Measurements from ENCODE around the gene HEG1. TPM values are rescaled to one million over a fixed set of nuclear protein-coding genes. Genes with fewer than 3 reads are reported as not detected.

The HEG1 gene
- total and polyA plus RNA-seq, 2 experiments from 2014 or later, result 1.8 to 8.8 TPM

GRCh38 chr3:124918524-124918923 lies 137.3 kb downstream of the HEG1 start (continued):
- TF ChIP-seq, protein P1, sequence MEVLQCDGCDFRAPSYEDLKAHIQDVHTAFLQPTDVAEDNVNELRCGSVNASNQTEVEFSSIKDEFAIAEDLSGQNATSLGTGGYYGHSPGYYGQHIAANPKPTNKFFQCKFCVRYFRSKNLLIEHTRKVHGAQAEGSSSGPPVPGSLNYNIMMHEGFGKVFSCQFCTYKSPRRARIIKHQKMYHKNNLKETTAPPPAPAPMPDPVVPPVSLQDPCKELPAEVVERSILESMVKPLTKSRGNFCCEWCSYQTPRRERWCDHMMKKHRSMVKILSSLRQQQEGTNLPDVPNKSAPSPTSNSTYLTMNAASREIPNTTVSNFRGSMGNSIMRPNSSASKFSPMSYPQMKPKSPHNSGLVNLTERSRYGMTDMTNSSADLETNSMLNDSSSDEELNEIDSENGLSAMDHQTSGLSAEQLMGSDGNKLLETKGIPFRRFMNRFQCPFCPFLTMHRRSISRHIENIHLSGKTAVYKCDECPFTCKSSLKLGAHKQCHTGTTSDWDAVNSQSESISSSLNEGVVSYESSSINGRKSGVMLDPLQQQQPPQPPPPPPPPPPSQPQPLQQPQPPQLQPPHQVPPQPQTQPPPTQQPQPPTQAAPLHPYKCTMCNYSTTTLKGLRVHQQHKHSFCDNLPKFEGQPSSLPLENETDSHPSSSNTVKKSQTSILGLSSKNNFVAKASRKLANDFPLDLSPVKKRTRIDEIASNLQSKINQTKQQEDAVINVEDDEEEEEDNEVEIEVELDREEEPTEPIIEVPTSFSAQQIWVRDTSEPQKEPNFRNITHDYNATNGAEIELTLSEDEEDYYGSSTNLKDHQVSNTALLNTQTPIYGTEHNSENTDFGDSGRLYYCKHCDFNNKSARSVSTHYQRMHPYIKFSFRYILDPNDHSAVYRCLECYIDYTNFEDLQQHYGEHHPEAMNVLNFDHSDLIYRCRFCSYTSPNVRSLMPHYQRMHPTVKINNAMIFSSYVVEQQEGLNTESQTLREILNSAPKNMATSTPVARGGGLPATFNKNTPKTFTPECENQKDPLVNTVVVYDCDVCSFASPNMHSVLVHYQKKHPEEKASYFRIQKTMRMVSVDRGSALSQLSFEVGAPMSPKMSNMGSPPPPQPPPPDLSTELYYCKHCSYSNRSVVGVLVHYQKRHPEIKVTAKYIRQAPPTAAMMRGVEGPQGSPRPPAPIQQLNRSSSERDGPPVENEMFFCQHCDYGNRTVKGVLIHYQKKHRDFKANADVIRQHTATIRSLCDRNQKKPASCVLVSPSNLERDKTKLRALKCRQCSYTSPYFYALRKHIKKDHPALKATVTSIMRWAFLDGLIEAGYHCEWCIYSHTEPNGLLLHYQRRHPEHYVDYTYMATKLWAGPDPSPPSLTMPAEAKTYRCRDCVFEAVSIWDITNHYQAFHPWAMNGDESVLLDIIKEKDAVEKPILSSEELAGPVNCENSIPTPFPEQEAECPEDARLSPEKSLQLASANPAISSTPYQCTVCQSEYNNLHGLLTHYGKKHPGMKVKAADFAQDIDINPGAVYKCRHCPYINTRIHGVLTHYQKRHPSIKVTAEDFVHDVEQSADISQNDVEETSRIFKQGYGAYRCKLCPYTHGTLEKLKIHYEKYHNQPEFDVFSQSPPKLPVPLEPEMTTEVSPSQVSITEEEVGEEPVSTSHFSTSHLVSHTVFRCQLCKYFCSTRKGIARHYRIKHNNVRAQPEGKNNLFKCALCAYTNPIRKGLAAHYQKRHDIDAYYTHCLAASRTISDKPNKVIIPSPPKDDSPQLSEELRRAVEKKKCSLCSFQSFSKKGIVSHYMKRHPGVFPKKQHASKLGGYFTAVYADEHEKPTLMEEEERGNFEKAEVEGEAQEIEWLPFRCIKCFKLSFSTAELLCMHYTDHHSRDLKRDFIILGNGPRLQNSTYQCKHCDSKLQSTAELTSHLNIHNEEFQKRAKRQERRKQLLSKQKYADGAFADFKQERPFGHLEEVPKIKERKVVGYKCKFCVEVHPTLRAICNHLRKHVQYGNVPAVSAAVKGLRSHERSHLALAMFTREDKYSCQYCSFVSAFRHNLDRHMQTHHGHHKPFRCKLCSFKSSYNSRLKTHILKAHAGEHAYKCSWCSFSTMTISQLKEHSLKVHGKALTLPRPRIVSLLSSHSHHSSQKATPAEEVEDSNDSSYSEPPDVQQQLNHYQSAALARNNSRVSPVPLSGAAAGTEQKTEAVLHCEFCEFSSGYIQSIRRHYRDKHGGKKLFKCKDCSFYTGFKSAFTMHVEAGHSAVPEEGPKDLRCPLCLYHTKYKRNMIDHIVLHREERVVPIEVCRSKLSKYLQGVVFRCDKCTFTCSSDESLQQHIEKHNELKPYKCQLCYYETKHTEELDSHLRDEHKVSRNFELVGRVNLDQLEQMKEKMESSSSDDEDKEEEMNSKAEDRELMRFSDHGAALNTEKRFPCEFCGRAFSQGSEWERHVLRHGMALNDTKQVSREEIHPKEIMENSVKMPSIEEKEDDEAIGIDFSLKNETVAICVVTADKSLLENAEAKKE (CRISPR knock-in tag; IDR thresholded peaks at IDR 0.05), result no peak
- no peak for TF ChIP-seq EZH2 (IDR thresholded peaks at IDR 0.05; ENCODE audit: low read depth, unreplicated experiment)

GRCh38 chr3:124916837-124917409 lies 138.9 kb downstream of the HEG1 start:
- Mint-ChIP-seq H3K9me3 (no peaks in the 10 kb centered on the region), H3K4me1 (peaks cover 5% of the 10 kb centered on the region; the same call in 2 of the 3 replicates), H3K27ac (no peak overlapping the region), H3K36me3 (ENCODE audit: low read depth) (no peaks in the 10 kb centered on the region), H3K4me3 (no peak overlapping the region), H3K27me3 (ENCODE audit: insufficient read depth, low read depth, poor library complexity) (peaks cover 8% of the 10 kb centered on the region)
- Histone ChIP-seq H3K79me2 (replicated peaks; ENCODE audit: insufficient read depth) (no peaks in the 10 kb centered on the region), H3K9me2 (ENCODE audit: insufficient read depth) (no peaks in the 10 kb centered on the region), H4K20me1 (replicated peaks; ENCODE audit: insufficient read depth) (no peaks in the 10 kb centered on the region), H3K36me3 (ENCODE audit: insufficient read depth) (no peaks in the 10 kb centered on the region), H3K27ac (ENCODE audit: low read depth) (no peak overlapping the region), H3K4me2 (no peak overlapping the region), H3F3A (replicated peaks; ENCODE audit: low read depth) (no peaks in the 10 kb centered on the region), H3K4me1 (ENCODE audit: insufficient read depth) (no peaks in the 10 kb centered on the region), H3K27me3 (ENCODE audit: insufficient read depth) (no peaks in the 10 kb centered on the region), H2AFZ (peak overlapping the region; percentile 92), H3K4me3 (no peak overlapping the region)
- ATAC-seq (peak; percentile 38; the same call in 1 of the 3 replicates), DNase-seq (ENCODE audit: low spot score) (no peak)
- TF ChIP-seq POLR2AphosphoS5 (IDR thresholded peaks at IDR 0.05; ENCODE audit: low read depth) (no peak), STAT1 (IDR thresholded peaks at IDR 0.05; ENCODE audit: unreplicated experiment) (no peak), JUNB (IDR thresholded peaks at IDR 0.05; ENCODE audit: unreplicated experiment) (no peak)
- TF ChIP-seq, protein P2, sequence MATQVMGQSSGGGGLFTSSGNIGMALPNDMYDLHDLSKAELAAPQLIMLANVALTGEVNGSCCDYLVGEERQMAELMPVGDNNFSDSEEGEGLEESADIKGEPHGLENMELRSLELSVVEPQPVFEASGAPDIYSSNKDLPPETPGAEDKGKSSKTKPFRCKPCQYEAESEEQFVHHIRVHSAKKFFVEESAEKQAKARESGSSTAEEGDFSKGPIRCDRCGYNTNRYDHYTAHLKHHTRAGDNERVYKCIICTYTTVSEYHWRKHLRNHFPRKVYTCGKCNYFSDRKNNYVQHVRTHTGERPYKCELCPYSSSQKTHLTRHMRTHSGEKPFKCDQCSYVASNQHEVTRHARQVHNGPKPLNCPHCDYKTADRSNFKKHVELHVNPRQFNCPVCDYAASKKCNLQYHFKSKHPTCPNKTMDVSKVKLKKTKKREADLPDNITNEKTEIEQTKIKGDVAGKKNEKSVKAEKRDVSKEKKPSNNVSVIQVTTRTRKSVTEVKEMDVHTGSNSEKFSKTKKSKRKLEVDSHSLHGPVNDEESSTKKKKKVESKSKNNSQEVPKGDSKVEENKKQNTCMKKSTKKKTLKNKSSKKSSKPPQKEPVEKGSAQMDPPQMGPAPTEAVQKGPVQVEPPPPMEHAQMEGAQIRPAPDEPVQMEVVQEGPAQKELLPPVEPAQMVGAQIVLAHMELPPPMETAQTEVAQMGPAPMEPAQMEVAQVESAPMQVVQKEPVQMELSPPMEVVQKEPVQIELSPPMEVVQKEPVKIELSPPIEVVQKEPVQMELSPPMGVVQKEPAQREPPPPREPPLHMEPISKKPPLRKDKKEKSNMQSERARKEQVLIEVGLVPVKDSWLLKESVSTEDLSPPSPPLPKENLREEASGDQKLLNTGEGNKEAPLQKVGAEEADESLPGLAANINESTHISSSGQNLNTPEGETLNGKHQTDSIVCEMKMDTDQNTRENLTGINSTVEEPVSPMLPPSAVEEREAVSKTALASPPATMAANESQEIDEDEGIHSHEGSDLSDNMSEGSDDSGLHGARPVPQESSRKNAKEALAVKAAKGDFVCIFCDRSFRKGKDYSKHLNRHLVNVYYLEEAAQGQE (IDR thresholded peaks at IDR 0.05; ENCODE audit: unreplicated experiment), result no peak
